GM18505 (cell line): ENCODE measurements around the gene FANCC.
"Not testable (repeated sequence)": the region's sequence is repeated elsewhere in the genome, so short reads cannot be mapped to it uniquely, and the experiment has no call there.

Experiments
- ATAC-seq: cut with Tn5 transposase; IDR thresholded peaks from one replicate; pipeline ENCODE4 v1.9.1; 2021; ENCODE audit not compliant: unreplicated experiment
- POLR2A ChIP-seq: IDR thresholded peaks from 4 replicates; pipeline ENCODE4 v1.6.1; 2011; ENCODE audit warnings: borderline replicate concordance; ENCODE audit not compliant: insufficient read depth, insufficient read length; ENCODE audit errors: extremely low read depth

FANCC gene

DNA sequence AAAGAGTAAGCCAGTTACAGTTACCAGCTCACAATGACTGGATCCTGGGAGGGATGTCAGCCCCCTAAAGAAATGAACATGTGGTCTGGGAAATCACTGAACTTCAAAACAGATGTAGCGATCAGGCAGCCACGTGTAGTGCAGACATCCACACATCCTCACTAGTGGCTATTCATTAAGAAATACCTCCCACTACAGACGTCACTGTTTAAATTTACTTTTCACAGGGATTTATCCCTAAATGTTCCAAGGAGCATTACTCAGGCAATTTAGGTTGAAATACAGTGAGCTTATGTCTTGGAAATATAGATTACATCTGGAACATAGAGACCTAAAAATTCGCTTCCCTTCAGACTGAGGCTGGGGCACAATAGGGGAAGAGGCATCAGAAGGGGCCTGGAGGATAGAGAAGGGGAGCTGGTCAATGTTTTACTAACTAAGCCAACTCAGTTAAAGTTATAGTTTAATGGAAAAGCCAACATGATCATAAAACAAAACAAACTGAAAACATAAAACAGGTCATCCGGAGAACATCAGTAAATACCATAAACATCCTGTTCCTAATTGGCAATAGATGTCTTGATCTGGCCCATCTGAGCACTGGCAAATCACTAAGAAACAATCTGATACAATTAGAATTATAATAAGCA, 92.3 kb downstream of the FANCC start:
- no peak for ATAC-seq
- no peak for TF ChIP-seq POLR2A

GRCh38 chr9:95224376-95225019, 93.0 kb downstream of the FANCC start:
- no peak for TF ChIP-seq POLR2A
- no peak for ATAC-seq

DNA sequence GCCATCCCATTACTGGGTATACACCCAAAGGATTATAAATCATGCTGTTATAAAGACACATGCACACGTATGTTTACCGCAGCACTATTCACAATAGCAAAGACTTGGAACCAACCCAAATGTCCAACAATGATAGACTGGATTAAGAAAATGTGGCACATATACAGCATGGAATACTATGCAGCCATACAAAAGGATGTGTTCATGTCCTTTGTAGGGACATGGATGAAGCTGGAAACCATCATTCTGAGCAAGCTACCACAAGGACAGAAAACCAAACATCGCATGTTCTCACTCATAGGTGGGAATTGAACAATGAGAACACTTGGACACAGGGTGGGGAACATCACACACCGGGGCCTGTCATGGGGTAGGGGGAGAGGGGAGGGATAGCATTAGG, 97.2 kb downstream of the FANCC start:
- ATAC-seq, result not testable (repeated sequence)

DNA sequence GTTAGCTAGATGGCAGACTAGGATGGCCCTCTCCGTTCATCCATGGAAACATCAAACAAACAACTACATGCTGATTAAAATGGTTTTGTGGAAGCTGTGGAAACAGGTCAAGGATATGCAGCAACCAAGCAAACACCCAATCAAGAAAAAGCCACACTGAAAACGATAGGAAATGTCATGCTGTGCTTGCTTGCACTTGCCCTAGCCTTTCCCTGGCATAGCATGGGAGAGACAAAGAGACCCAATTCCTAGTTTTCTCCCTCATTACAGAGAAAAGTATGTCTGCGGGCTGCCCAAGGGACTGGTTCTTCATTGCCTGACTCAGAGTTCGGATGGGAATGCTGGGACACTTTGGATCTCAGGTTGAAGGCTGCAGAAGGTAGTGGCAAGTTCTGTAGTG, 98.7 kb downstream of the FANCC start:
- TF ChIP-seq POLR2A, result no peak
- ATAC-seq, result no peak

DNA sequence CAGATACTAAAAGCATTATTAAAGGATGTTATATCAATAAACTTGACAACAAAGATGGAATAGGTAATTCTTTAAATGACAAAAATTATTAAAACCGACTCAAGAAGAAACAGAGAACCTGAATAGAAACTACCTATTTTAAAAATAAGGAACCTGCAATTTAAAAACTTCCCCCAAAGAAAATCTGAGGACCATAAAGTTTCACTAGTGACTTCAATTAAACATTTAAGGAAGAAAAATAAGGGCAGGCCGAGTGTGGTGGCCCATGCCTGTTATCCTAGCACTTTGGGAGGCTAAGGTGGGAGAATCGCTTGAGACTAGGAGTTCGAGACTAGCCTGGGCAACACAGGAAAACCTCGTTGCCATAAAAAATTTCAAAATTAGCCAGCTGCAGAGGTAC, 99.6 kb downstream of the FANCC start:
- no peak for TF ChIP-seq POLR2A
- ATAC-seq, result no peak

DNA sequence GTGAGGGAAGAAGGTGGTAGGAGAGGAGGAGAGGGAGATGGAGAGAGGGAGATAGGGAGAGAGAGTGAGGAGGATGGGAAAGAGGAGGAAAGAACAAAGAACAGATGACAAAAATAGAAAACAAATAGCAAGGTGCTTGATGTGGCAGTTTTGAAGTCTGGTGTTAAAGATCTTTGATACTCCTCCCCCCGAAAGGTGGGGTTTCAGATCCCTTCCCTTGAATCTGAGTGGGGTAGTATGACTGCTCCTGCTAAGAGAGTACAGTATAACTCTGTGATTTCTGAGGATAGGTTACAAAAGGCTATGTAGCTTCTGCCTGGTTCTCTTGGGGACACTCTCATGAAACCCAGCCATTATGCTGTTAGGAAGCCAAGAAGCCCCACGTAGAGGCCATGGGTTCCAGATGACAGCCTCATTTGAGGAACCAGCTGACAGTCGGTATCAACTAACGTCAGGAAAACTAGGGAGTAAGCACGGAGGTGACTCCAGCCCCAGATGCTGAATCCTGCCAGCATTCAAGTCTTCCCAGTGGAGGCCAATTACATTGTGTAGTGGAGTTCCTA, 102.1 kb downstream of the FANCC start:
- TF ChIP-seq POLR2A, result no peak
- no peak for ATAC-seq

GRCh38 chr9:95213117-95213516, 104.4 kb downstream of the FANCC start:
- TF ChIP-seq POLR2A, result no peak
- no peak for ATAC-seq

DNA sequence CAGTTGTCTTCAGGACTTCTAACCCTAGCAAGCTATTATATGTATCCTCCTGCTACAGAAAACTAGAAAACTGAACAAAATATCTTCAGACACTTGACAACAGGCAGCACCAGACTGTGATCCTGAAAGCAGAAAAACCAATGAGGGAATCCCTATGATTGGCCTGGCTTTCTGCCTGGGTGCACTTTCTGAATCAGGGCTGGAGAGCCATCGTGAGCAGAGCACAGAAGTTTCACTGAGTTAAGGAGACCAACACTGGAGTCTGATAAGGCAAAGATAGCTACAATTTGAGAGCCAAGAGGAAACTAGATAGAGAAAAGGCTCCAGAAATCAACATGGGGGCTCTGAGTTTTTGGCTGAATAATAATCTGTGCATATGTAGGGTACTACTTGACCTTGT, 106.5 kb downstream of the FANCC start:
- TF ChIP-seq POLR2A, result no peak
- ATAC-seq, result no peak

DNA sequence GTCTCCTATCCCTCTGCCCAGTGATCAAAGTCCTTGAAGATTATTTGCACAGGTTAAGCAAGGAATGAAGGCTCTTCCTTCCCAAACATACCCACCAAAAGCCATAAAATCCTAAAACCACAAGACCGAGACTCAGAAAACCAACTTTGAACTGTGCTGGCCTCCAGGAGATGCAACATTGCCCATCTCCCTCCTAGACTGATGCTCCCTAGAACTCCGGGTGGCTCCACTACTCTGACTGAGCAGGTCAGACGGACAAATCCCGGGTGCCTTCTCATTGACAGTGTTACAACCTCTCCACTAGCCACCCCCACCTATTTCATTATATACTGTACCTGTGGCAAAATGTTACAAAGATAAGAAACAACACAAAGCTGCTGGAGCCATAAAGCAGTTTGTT, 110.1 kb downstream of the FANCC start:
- ATAC-seq, result no peak
- TF ChIP-seq POLR2A, result no peak

GRCh38 chr9:95206143-95206542, 111.4 kb downstream of the FANCC start:
- no peak for TF ChIP-seq POLR2A
- no peak for ATAC-seq

- no peak for ATAC-seq
- TF ChIP-seq POLR2A, result no peak
Observed at GRCh38 chr9:95204710-95205109, 112.8 kb downstream of the FANCC start.

- TF ChIP-seq POLR2A, result no peak
- no peak for ATAC-seq
Observed at GRCh38 chr9:95204310-95204709, 113.2 kb downstream of the FANCC start.

GRCh38 chr9:95203019-95203418, 114.5 kb downstream of the FANCC start:
- not testable (repeated sequence) for ATAC-seq

GRCh38 chr9:95202076-95202681, 115.3 kb downstream of the FANCC start:
- ATAC-seq, result no peak
- TF ChIP-seq POLR2A, result no peak
